Measurements from ENCODE around the gene CRCP. TPM values are rescaled to one million over a fixed set of nuclear protein-coding genes. Genes with fewer than 3 reads are reported as not detected.

Gene CRCP
- total RNA-seq, result 28.8 and 43.3 TPM in 2 replicates

GRCh38 chr7:66114743-66115649 is at the start of gene CRCP:
TSS of gene CRCP (plus strand) at chr7:66114847. CDS start at chr7:66114963, 116 bp downstream.

DNA sequence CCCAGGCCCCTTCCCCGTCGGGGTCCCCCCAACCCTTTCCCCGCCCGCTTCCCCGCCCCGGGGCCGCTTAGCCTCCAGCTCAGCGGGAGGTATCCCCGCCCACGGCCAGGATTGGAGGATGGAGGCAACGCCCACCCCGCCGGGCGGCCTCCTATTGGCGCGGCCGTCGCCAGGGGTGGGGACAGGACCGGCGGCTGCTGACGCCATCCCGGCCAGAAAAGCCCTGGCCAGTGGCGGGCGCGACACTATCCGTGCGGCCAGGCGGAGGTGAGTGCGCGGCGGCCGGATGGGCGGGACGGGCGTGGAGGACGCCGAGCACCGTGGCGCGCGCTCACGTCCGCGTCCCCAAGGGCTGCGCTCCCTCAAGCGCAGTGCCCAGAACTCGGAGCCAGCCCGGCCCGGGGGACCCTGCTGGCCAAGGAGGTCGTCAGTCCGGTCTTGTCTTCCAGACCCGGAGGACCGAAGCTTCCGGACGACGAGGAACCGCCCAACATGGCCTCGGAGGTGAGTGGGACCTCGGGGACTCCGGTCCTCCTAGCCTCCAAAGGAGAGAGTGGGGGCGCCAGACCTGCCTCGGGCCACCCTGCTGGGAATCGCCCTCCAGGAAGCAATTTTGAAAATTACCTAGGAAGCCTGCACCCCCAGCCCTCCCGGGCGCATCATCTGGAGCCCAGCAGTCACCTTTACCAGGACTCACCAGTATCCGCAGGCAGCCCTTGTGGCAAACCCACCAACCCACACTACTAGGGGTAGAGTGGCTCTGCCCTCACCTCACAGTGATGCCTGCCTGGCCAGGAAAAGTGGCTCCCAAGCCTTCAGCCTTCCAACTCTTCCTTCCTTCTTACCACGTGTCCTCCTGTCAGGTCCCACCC is 38.8 kb upstream of the CRCP start, which contains the start of gene ASL:
ASL (plus strand) TSS at position 230 of the 872 bp plus-strand sequence; CDS start at position 493, 263 bp downstream.

Other genes starting within 250 kb of the CRCP start
- gene VKORC1L1, start 241.8 kb upstream of the CRCP start, total RNA-seq, result 8.5 and 8.8 TPM in 2 replicates
- gene GUSB, start 132.6 kb upstream of the CRCP start, total RNA-seq, result 10.1 and 16.1 TPM in 2 replicates
- 40.2 and 49.4 TPM in 2 replicates for gene ASL, start 39.0 kb upstream of the CRCP start, total RNA-seq
- 14.8 and 19.1 TPM in 2 replicates for gene TPST1, start 90.5 kb downstream of the CRCP start, total RNA-seq

Data from airway epithelial cell (primary cell).